Right atrium auricular region (tissue), 2 donors: Measurements from ENCODE around the gene HPS1. TPM values are rescaled to one million over a fixed set of nuclear protein-coding genes. Genes with fewer than 3 reads are reported as not detected.

ENCODE experiments used
- DNase-seq: peaks from one replicate; pipeline ENCODE4 v3.0.0-alpha.2; 2019; ENCODE audit warnings: low spot score
- H3K27ac ChIP-seq, 2 donors: fragments of 200-600 bp; sonication (generic); 1 replicate in 1 of 2; 2 replicates in 1 of 2; pipeline ENCODE4 v1.5.1; 2016 to 2019
- H3K27me3 ChIP-seq, 2 donors: fragments of 200-600 bp; sonication (generic); one replicate each; pipeline versions ENCODE4 v1.5.1 to v1.6.0; 2017 to 2019
- H3K36me3 ChIP-seq: fragments of 200-600 bp; sonication (generic); one replicate; pipeline ENCODE4 v1.5.1; 2016
- H3K4me1 ChIP-seq, 2 donors: fragments of 200-600 bp; sonication (generic); one replicate each; pipeline versions ENCODE4 v1.5.1 to v1.6.0; 2017 to 2019
- H3K4me3 ChIP-seq, 2 donors: fragments of 200-600 bp; sonication (generic); 1 replicate in 1 of 2; 2 replicates in 1 of 2; pipeline ENCODE4 v1.5.1; 2017 to 2019; ENCODE audit warnings: mild to moderate bottlenecking in 1 of 2, moderate library complexity in 1 of 2
- H3K9me3 ChIP-seq, 2 donors: fragments of 200-600 bp; sonication (generic); one replicate each; pipeline ENCODE4 v1.5.1; 2019
- total RNA-seq, 2 donors: library from RNA; depleted of rRNA; stranded (reverse); fragments of >200 nt; gene quantifications; one replicate each; pipeline ENCODE4 v1.1.0, GENCODE V29; 2016
- TF ChIP-seq, protein P1 (sequence below), 2 donors: fragments of 200-600 bp; sonication (generic); IDR thresholded peaks; one replicate each; pipeline ENCODE4 v1.5.1; 2019; ENCODE audit warnings: antibody characterized with exemption in 2 of 2

Gene HPS1
- total RNA-seq, 2 donors from 2014 or later, result 26.9 to 43.6 TPM

DNA sequence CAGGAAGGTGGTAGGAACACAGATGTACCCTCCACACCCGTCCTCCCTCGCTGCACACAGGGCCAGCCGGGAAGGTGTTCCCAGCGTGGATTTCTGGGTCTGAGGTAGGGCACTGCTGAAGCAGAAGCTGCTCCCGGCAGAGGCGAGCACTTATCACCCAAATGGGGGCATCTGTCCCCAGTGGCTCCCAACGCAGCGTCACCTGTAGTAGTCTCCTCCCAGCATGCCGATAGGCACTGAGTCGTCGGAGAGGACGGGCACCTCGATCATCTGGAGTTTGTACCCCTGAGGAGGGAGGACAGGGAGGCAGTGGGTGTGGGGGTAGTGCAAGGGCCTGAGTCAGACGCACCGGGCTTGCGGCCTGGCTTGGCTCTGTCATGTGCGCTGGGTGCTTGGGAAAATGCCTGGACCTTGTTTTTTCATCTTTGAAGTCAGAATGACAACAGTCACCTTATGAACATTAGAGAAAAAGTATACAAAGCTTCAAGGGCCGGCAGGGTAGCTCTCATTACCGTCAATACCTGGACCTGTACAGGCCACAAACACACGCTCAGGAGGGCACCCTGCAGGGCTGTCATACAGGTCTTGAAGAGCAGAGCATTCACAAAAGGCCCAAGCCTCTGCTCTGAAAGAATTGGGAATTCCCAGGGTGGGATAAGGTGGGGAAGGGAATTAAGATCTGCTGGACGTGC lies 28.6 kb downstream of the HPS1 start:
- H3K27ac ChIP-seq, result no peak overlapping the region
- H3K9me3 ChIP-seq, result no peaks in the 10 kb centered on the region
- TF ChIP-seq, protein P1, sequence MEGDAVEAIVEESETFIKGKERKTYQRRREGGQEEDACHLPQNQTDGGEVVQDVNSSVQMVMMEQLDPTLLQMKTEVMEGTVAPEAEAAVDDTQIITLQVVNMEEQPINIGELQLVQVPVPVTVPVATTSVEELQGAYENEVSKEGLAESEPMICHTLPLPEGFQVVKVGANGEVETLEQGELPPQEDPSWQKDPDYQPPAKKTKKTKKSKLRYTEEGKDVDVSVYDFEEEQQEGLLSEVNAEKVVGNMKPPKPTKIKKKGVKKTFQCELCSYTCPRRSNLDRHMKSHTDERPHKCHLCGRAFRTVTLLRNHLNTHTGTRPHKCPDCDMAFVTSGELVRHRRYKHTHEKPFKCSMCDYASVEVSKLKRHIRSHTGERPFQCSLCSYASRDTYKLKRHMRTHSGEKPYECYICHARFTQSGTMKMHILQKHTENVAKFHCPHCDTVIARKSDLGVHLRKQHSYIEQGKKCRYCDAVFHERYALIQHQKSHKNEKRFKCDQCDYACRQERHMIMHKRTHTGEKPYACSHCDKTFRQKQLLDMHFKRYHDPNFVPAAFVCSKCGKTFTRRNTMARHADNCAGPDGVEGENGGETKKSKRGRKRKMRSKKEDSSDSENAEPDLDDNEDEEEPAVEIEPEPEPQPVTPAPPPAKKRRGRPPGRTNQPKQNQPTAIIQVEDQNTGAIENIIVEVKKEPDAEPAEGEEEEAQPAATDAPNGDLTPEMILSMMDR (IDR thresholded peaks at IDR 0.05), result no peak
- peaks cover 0 to 21% of the 10 kb centered on the region in 2 donors for H3K4me1 ChIP-seq
- H3K4me3 ChIP-seq, result no peak overlapping the region
- DNase-seq, result no peak
- H3K36me3 ChIP-seq, result peaks cover 33% of the 10 kb centered on the region
- no peaks in the 10 kb centered on the region for H3K27me3 ChIP-seq

DNA sequence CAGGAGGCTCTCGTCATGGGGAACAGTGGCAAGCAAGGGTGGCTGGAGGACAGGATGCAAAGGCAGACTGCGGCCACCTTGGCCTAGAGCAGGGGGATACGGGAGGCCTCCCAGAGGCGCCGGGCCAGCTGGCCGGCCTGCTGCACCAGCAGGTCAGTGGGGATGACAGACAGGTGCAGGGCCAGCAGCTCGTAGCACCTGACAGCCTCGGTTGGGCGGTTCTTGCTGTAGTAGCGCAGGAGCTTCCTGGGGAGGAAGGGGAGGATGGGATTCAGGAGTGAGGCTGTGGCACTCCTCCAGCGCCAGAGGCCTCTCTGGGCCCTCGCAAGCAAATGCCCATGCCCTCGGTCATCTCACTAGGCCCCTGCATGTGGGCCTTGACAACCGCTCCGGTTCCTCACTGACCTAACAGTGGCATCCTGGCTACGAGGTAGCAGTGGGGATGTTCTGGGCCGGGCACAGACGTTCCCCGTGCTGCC lies 29.2 kb downstream of the HPS1 start:
- TF ChIP-seq, protein P1 (IDR thresholded peaks at IDR 0.05), result no peak
- H3K27me3 ChIP-seq, result no peaks in the 10 kb centered on the region
- H3K9me3 ChIP-seq, result no peaks in the 10 kb centered on the region
- H3K27ac ChIP-seq, result no peak overlapping the region
- H3K4me1 ChIP-seq, result peaks cover 0 to 21% of the 10 kb centered on the region in 2 donors
- peaks cover 32% of the 10 kb centered on the region for H3K36me3 ChIP-seq
- H3K4me3 ChIP-seq, result no peak overlapping the region
- DNase-seq, result no peak

DNA sequence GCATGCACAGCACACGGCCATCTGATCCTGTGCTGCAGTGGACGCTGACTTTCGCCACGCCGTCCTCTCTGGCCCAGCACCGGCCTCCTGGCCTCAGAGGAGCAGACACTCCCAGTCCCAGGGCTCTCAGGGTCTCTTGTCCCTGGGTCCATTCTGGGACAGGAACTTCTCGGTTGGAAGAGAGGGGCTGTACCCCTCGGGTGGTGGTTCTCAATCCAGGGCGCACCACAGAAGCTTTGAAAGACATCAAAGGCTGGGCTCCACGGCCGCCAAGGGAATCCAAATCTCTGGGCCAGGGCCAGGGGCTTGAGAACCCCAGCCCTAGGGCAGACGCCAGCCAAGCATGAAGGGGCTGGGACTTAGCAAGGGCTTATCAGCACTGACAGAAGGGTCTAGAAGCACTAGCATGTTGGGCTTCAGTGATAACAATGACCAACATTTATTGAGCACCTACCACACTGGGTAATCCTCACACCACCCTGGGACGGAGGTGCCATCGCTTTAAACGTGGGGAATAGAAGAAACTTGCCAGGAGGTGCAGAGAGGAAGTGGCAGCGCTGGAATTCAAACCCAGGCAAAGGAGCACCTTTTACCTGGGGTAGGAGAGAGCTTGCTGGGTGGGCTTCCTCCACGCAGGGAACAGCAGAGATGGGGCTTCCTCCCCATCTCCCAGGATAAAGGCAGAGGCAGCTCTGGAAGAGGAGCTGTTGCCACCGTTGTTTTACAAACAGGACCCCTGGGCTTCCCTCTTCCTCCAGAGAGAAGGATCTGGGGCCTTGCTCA lies 29.9 kb downstream of the HPS1 start:
- TF ChIP-seq, protein P1 (IDR thresholded peaks at IDR 0.05), result no peak
- H3K36me3 ChIP-seq, result peaks cover 32% of the 10 kb centered on the region
- DNase-seq, result no peak

DNA sequence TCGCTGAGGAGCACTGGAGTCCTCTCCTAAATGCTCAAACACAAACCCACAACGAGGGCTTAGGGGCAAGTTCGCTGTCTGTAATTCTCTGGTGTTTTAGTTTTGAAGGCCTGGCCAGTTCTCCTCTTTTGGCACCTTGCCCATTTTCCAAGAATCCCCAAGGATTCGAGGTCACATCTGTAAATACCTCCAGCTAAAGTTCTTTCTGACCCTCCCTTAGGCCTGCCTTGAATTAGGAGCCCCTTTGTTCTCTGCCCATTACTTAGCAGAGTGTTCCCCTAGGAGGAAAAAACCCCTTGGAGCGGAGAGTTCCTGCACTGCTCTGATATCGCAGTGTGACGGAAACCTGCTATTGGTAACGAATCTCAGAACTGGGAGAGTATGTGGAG lies 31.0 kb downstream of the HPS1 start:
- Histone ChIP-seq H3K4me1 (peaks cover 0 to 34% of the 10 kb centered on the region in 2 donors), H3K36me3 (peaks cover 31% of the 10 kb centered on the region), H3K4me3 (no peak overlapping the region), H3K27me3 (no peaks in the 10 kb centered on the region), H3K27ac (peak overlapping the region; percentile 83), H3K9me3 (no peaks in the 10 kb centered on the region)
- TF ChIP-seq, protein P1 (IDR thresholded peaks at IDR 0.05), result no peak
- no peak for DNase-seq

More for the DNA sequence above, 29.9 kb downstream of the HPS1 start:
- H3K9me3 ChIP-seq, result no peaks in the 10 kb centered on the region
- no peak overlapping the region for H3K27ac ChIP-seq
- no peak overlapping the region for H3K4me3 ChIP-seq
- H3K4me1 ChIP-seq, result peaks cover 0 to 25% of the 10 kb centered on the region in 2 donors
- no peaks in the 10 kb centered on the region for H3K27me3 ChIP-seq

DNA sequence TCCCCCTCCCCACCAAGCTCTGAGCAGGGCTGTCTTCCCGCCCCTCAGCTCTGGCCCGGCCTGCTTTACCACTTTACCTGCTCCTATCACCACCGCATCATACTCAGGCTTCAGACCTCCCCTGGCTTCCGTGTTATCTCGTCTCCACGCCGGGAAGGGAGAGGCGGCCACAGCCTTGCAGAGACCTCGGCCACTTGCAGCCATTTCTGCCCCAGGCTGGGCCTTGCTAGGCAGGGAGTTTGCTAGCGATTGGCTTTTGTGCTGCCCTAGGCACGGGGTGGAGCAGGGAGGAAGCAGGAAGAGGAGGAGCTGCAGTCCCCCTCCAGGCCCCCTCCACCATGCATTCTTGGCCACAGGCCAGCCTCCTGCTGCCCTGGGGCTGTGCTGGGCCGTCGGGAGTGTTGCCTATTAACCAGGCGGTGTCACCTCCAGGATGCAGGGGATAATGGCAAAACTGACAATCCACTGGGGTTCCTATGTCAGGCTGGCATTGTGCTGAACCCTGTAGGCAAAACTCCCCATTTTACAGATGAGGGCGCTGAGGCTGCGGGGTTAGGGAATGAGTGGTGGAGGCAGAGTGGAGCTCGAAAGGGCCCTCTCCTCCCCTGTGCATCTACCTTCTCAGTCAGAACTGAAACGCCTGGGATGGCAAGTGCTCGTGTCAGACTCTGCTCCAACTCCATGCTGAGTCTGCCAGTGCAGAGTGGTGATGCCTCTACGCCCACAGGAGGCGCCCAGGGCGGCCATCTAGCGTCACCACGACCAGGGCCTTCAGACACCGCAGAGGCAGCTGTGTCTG lies 31.6 kb downstream of the HPS1 start, which contains the start of gene PYROXD2:
Gene PYROXD2 (minus strand): TSS at position 251 of the 799 bp plus-strand sequence. CDS start 47 bp downstream, at position 204.
- Histone ChIP-seq H3K27me3 (no peaks in the 10 kb centered on the region), H3K36me3 (peaks cover 26% of the 10 kb centered on the region), H3K9me3 (no peaks in the 10 kb centered on the region), H3K4me1 (peaks cover 0 to 34% of the 10 kb centered on the region in 2 donors), H3K4me3 (peak within 1 kb of the TSS; percentile 55 to 64), H3K27ac (peak within 1 kb of the TSS; percentile 83)
- TF ChIP-seq, protein P1 (IDR thresholded peaks at IDR 0.05), result no peak
- DNase-seq, result peak; percentile 89
